ENCODE results near the gene NECTIN3. TPM values are rescaled to one million over a fixed set of nuclear protein-coding genes. Genes with fewer than 3 reads are reported as not detected.
A peak's percentile ranks its signal among the peaks of the same experiment; 100 is the strongest.

The NECTIN3 gene
- total RNA-seq, 1 donor from 2014 or later = 25.2 TPM

DNA sequence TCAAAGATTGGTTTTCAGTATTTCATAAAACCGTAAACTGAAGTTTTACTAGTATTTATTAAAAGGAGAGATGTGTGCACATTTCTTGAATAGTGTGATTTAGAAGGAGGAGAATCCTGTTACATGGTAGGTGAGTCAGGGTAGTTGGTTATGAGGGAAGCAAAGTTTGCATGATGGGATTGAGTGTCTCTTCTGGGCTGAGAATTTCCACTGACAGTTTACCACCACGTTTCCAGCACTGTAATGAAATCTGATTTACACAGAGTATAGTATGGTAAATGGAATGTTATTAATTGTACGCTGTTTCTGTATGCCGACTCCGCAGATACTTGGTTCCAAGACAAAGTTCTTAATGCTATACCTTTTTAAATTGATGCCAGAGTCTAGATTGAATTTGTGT is 1.6 kb downstream of the NECTIN3 start:
- ATAC-seq (no peak), DNase-seq (no peak)
- intact Hi-C loops (cut with DNase I) = no loop called here
- peaks cover 8% of the 10 kb centered on the region for H3K4me1 ChIP-seq
- TF ChIP-seq, protein P1, sequence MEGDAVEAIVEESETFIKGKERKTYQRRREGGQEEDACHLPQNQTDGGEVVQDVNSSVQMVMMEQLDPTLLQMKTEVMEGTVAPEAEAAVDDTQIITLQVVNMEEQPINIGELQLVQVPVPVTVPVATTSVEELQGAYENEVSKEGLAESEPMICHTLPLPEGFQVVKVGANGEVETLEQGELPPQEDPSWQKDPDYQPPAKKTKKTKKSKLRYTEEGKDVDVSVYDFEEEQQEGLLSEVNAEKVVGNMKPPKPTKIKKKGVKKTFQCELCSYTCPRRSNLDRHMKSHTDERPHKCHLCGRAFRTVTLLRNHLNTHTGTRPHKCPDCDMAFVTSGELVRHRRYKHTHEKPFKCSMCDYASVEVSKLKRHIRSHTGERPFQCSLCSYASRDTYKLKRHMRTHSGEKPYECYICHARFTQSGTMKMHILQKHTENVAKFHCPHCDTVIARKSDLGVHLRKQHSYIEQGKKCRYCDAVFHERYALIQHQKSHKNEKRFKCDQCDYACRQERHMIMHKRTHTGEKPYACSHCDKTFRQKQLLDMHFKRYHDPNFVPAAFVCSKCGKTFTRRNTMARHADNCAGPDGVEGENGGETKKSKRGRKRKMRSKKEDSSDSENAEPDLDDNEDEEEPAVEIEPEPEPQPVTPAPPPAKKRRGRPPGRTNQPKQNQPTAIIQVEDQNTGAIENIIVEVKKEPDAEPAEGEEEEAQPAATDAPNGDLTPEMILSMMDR (IDR thresholded peaks at IDR 0.05) = no peak
- H3K36me3 ChIP-seq = no peaks in the 10 kb centered on the region
- peak overlapping the region; percentile 82 for H3K4me3 ChIP-seq
- no peaks in the 10 kb centered on the region for H3K27me3 ChIP-seq
- H3K9me3 ChIP-seq = no peaks in the 10 kb centered on the region
- H3K27ac ChIP-seq = no peak overlapping the region

DNA sequence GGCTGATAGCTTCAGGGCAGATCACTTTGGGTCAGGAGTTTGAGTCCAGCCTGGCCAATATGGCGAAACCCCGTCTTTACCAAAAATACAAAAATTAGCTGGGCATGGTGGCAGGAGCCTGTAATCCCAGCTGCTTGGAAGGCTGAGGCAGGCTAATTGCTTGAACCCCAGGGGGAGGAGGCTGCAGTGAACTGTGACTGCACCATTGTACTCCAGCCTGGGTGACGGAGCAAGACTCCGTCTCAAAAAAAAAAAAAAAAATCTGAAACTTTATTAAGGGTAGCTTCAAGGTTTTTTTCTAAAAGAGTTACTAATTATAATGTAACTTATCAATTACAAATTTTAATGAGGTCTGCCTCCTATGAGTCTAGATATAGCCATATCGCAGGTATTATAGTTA is 5.1 kb downstream of the NECTIN3 start:
- no peak for ATAC-seq
- Histone ChIP-seq H3K27ac (no peak overlapping the region), H3K9me3 (no peaks in the 10 kb centered on the region), H3K4me3 (no peak overlapping the region), H3K27me3 (no peaks in the 10 kb centered on the region), H3K36me3 (no peaks in the 10 kb centered on the region), H3K4me1 (peaks cover 16% of the 10 kb centered on the region)
- no peak for DNase-seq
- TF ChIP-seq, protein P1 (IDR thresholded peaks at IDR 0.05) = no peak
- intact Hi-C loops (cut with DNase I) = no loop called here

DNA sequence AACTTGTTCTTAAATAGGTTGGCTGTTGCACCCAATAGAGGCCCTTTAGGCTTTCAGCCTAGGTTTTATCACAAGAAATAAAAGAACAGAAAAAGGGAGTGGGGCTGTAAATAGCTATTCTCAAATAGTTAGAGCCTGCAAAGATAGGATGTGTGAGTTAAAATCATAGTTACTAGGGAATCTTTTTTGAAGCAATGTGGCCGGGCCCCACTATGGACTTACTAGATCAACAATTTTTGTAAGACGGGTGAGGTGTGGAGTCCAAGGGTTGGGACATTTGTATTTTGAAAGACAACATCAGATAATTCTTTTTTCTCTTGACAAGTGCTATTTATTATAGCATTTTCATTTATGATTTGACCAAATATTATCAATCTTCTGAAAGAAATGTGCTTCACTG is 5.8 kb downstream of the NECTIN3 start:
- DNase-seq (no peak), ATAC-seq (no peak)
- H3K4me1 ChIP-seq = peaks cover 16% of the 10 kb centered on the region
- no peaks in the 10 kb centered on the region for H3K36me3 ChIP-seq
- H3K9me3 ChIP-seq = no peaks in the 10 kb centered on the region
- no peak overlapping the region for H3K27ac ChIP-seq
- TF ChIP-seq, protein P1 (IDR thresholded peaks at IDR 0.05) = no peak
- intact Hi-C loops (cut with DNase I) = no loop called here
- no peak overlapping the region for H3K4me3 ChIP-seq
- H3K27me3 ChIP-seq = no peaks in the 10 kb centered on the region

DNA sequence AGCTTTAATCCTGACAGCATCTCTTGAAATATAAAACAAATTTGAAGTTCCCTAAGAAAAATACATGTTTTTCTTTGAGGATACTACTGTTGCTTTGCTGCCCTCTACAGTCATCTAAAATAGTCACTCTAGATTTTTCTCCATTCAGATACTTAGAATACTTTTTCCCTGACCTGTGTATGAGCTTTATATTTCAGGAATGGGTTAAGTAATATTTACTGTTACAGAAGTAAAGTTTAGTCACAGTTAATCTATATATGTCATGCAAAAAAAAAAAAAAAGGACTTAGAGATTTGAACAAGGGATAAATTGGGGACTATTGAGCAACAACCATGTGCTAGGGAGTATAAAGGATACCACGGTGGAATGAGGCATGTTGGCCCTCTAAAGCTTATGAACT is 8.8 kb downstream of the NECTIN3 start:
- no peaks in the 10 kb centered on the region for H3K27me3 ChIP-seq
- no peak overlapping the region for H3K27ac ChIP-seq
- H3K4me3 ChIP-seq = no peak overlapping the region
- ATAC-seq = peak; percentile 32
- TF ChIP-seq, protein P1 (IDR thresholded peaks at IDR 0.05) = peak; percentile 60
- peaks cover 8% of the 10 kb centered on the region for H3K4me1 ChIP-seq
- no peak for DNase-seq
- H3K9me3 ChIP-seq = no peaks in the 10 kb centered on the region
- intact Hi-C loops (cut with DNase I) = no loop called here
- H3K36me3 ChIP-seq = no peaks in the 10 kb centered on the region

DNA sequence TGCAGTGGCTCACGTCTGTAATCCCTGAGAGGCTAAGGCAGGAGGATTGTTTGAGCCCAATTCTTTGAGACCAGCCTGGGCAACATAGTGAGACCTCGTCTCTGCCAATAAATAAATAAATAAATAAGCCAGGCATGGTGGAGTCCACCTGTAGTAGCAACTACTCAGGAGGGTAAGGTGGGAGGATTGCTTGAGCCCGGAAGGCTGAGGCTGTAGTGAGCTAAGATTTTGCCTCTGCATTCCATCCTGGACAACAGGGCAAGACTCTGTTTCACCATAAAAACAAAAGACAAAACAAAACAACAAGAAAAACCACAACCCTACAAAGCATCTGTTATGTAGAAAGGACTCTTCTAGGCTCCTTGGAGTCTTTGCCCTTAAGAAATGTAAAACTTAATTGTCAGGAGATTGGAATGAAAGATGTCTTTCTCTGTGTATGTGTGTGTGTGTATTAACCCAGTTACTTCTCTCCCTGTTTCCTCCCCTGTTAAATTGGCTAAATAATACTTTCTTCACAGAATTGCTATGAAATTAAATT is 9.5 kb downstream of the NECTIN3 start:
- Histone ChIP-seq H3K9me3 (no peaks in the 10 kb centered on the region), H3K27me3 (no peaks in the 10 kb centered on the region), H3K27ac (no peak overlapping the region), H3K36me3 (no peaks in the 10 kb centered on the region), H3K4me1 (peaks cover 8% of the 10 kb centered on the region), H3K4me3 (no peak overlapping the region)
- ATAC-seq (no peak), DNase-seq (no peak)
- TF ChIP-seq, protein P1 (IDR thresholded peaks at IDR 0.05) = no peak
- intact Hi-C loops (cut with DNase I) = no loop called here

DNA sequence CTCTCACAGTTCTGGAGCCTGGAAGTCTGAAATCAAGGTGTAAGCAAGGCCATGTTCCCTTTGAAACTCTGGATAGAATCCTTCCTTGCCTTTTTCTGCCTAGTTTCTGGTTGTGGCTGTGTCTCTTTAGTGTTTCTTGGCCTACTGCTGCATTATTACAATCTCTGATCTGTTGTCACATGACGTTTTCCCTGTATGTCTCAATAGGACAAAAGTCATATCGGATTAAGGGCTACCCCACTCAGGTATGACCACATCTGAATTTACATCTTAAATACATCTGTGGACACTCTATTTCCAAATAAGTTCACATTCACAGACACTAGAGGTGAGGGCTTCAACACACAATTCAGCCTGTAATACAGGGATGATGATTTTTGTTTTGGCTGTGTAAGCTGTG is 13.3 kb downstream of the NECTIN3 start:
- no peak for DNase-seq
- ATAC-seq = no peak
- Histone ChIP-seq H3K9me3 (no peaks in the 10 kb centered on the region), H3K27ac (no peak overlapping the region), H3K27me3 (no peaks in the 10 kb centered on the region), H3K36me3 (no peaks in the 10 kb centered on the region), H3K4me1 (peaks cover 3% of the 10 kb centered on the region), H3K4me3 (no peak overlapping the region)
- TF ChIP-seq, protein P1 (IDR thresholded peaks at IDR 0.05) = no peak
- intact Hi-C loops (cut with DNase I) = no loop called here
